Activated CD4-positive, alpha-beta T cell treated with anti-CD3 and anti-CD28 coated beads, Interleukin-2, amount 50 U/mL, for 1 hour (primary cell): ENCODE measurements around the gene CENPW.

Experiments
- DNase-seq: peaks from one replicate; pipeline ENCODE4 v3.0.0-alpha.2; 2020

The CENPW gene

GRCh38 chr6:126376682-126377081 is 36.8 kb downstream of the CENPW start:
- DNase-seq: no peak

- DNase-seq: no peak
These were observed 37.8 kb downstream of the CENPW start for GRCh38 chr6:126377594-126378153.

- no peak for DNase-seq
These were observed 40.2 kb downstream of the CENPW start for GRCh38 chr6:126380072-126380583.

GRCh38 chr6:126381498-126381897 is 41.6 kb downstream of the CENPW start:
- DNase-seq: no peak

- no peak for DNase-seq
These were observed 43.3 kb downstream of the CENPW start for GRCh38 chr6:126383203-126383602.

GRCh38 chr6:126385536-126385935 is 45.6 kb downstream of the CENPW start:
- DNase-seq: no peak

- DNase-seq: no peak
These were observed 48.2 kb downstream of the CENPW start for GRCh38 chr6:126388104-126388598.

- no peak for DNase-seq
These were observed 56.2 kb downstream of the CENPW start for GRCh38 chr6:126396131-126396530.
